PC-3 (cell line): Measurements from ENCODE around the gene SLC17A5.

Experiments
- CTCF ChIP-seq: fragments of 300-600 bp; sonication (generic); conservative IDR thresholded peaks from 2 replicates; pipeline ENCODE4 v1.5.1; 2017; ENCODE audit warnings: antibody characterized with exemption, low read depth, mild to moderate bottlenecking, low read length
- EZH2 ChIP-seq: fragments of 300-600 bp; sonication (generic); IDR thresholded peaks from one replicate; pipeline ENCODE4 v1.6.1; 2017; ENCODE audit warnings: antibody characterized with exemption, mild to moderate bottlenecking, low read length; ENCODE audit not compliant: unreplicated experiment

- TF ChIP-seq CTCF (no peak), EZH2 (no peak)
These were observed 11.3 kb downstream of the SLC17A5 start for GRCh38 chr6:73642530-73642929.
